K562 (cell line): ENCODE results near the gene SERINC5. TPM values are rescaled to one million over a fixed set of nuclear protein-coding genes. Genes with fewer than 3 reads are reported as not detected.

Experiments used
- ATAC-seq: fragments of 200-7000 bp; cut with Tn5 transposase; 3 replicates; pipeline ENCODE4 v1.9.1; 2020; ENCODE audit warnings: moderate library complexity
- BruUV-seq: library from RNA; stranded (reverse); fragments of 400-500 nt; replicated peaks from 2 replicates; lab custom pipeline; 2021; lab: Mats Ljungman, UMichigan
- CTCF ChIA-PET: fragments of 300-600 bp; formaldehyde crosslinking; extraction: SDS; loops from one replicate; lab custom pipeline; 2021; ENCODE audit warnings: low intra/inter-chr PET ratio; lab: Yijun Ruan, JAX
- POLR2A ChIA-PET: fragments of 300-600, 350-650 bp; sonication (Branson Sonifier 250); formaldehyde crosslinking; extraction: SDS; loops from one replicate; lab custom pipeline; 2021; ENCODE audit warnings: antibody characterized with exemption, inconsistent platforms; lab: Yijun Ruan, JAX
- DNase-seq, 4 experiments: peaks; one replicate each; pipeline versions ENCODE4 v3.0.0 to v3.0.0-alpha.2; 2011 to 2018; ENCODE audit warnings: low spot score in 3 of 4, mixed read lengths in 3 of 4; ENCODE audit errors: extremely low read depth in 1 of 4
- FAIRE-seq: peaks from 2 replicates; lab custom pipeline; 2011; peaks lifted over from hg19 to GRCh38; lab: Jason Lieb, UNC
- H2AFZ ChIP-seq: 2 replicates; pipeline ENCODE4 v1.6.0; 2011; ENCODE audit warnings: low read depth, low read length, control low read depth, inconsistent platforms
- H3K27ac ChIP-seq: fragments of 200-600 bp; 3 replicates; pipeline ENCODE4 v1.8.0; 2011; ENCODE audit warnings: low read depth, mild to moderate bottlenecking, control low read depth, inconsistent platforms, low read length, moderate library complexity, mixed read lengths; ENCODE audit errors: extremely low read depth
- H3K27me3 ChIP-seq, 2 experiments: fragments of 300-600 bp in 1 of 2; 2 replicates in 1 of 2; 3 replicates in 1 of 2; pipeline versions ENCODE4 v1.6.0 to v1.8.0; 2011; ENCODE audit warnings: inconsistent platforms in 2 of 2, low read length in 2 of 2, mild to moderate bottlenecking in 1 of 2, mixed read lengths in 1 of 2, moderate library complexity in 1 of 2; ENCODE audit not compliant: control insufficient read depth in 2 of 2, insufficient read depth in 2 of 2
- H3K36me3 ChIP-seq: fragments of 300-600 bp; 3 replicates; pipeline ENCODE4 v1.8.0; 2011; ENCODE audit warnings: mild to moderate bottlenecking, low read length, inconsistent platforms; ENCODE audit not compliant: control insufficient read depth, insufficient read depth
- H3K4me1 ChIP-seq, 2 experiments: fragments of 200-600 bp in 1 of 2; replicated peaks in 1 of 2; 2 replicates in 1 of 2; 3 replicates in 1 of 2; pipeline versions ENCODE4 v1.5.1 to v1.8.0; 2011; ENCODE audit warnings: inconsistent platforms in 2 of 2, low read length in 2 of 2, mild to moderate bottlenecking in 1 of 2, mixed read lengths in 1 of 2, moderate library complexity in 1 of 2; ENCODE audit not compliant: control insufficient read depth in 2 of 2, insufficient read depth in 2 of 2
- H3K4me2 ChIP-seq: 2 replicates; pipeline ENCODE4 v1.6.1; 2011; ENCODE audit warnings: low read length, control low read depth, inconsistent platforms, mixed read lengths; ENCODE audit not compliant: insufficient read depth
- H3K4me3 ChIP-seq: fragments of 200-600 bp; sonication (generic), shearing (Covaris generic); 2 replicates; pipeline ENCODE4 v1.5.1; 2016; ENCODE audit warnings: control low read depth, inconsistent platforms
- H3K79me2 ChIP-seq: fragments of 200-600 bp; 3 replicates; pipeline ENCODE4 v1.8.0; 2011; ENCODE audit warnings: low read length, inconsistent platforms; ENCODE audit not compliant: control insufficient read depth, insufficient read depth
- H3K9ac ChIP-seq, 2 experiments: 2 replicates each; pipeline versions ENCODE4 v1.6.0 to v1.6.1; 2011; ENCODE audit warnings: low read depth in 2 of 2, low read length in 2 of 2, control low read depth in 1 of 2, inconsistent platforms in 1 of 2, mild to moderate bottlenecking in 1 of 2, mixed read lengths in 1 of 2; ENCODE audit not compliant: insufficient read depth in 1 of 2
- H3K9me1 ChIP-seq: one replicate; pipeline ENCODE4 v1.6.0; 2011; ENCODE audit warnings: inconsistent platforms, mild to moderate bottlenecking, low read length, moderate library complexity; ENCODE audit not compliant: control insufficient read depth, insufficient read depth
- H3K9me3 ChIP-seq: replicated peaks from 2 replicates; pipeline ENCODE4 v1.5.1; 2011; ENCODE audit warnings: low read depth, low read length, inconsistent platforms; ENCODE audit not compliant: control insufficient read depth, insufficient read depth
- H4K20me1 ChIP-seq: replicated peaks from 2 replicates; pipeline ENCODE4 v1.6.1; 2011; ENCODE audit warnings: low read length, inconsistent platforms, mixed read lengths; ENCODE audit not compliant: control insufficient read depth, insufficient read depth
- ARID3B ChIP-seq: fragments of 250-450 bp; sonication (Bioruptor Pico); IDR thresholded peaks from 2 replicates; pipeline ENCODE4 v1.4.0; 2020; ENCODE audit warnings: borderline replicate concordance
- CBFA2T2 ChIP-seq: fragments of 450-650 bp; conservative IDR thresholded peaks from 2 replicates; pipeline ENCODE4 v1.6.1; 2017; ENCODE audit warnings: mild to moderate bottlenecking
- HDAC8 ChIP-seq: fragments of 450-650 bp; IDR thresholded peaks from 2 replicates; pipeline ENCODE4 v1.6.1; 2016; ENCODE audit warnings: mild to moderate bottlenecking, missing genetic modification characterization, moderate library complexity, missing compliant biosample characterization
- MECOM ChIP-seq: fragments of 250-450 bp; sonication (Bioruptor Pico); IDR thresholded peaks from 2 replicates; pipeline ENCODE4 v1.8.0; 2022; ENCODE audit warnings: inconsistent platforms
- MXD1 ChIP-seq: fragments of 250-450 bp; sonication (Bioruptor Pico); IDR thresholded peaks from 2 replicates; pipeline ENCODE4 v1.8.0; 2021; ENCODE audit warnings: borderline replicate concordance, mild to moderate bottlenecking, moderate library complexity; ENCODE audit not compliant: poor library complexity, severe bottlenecking
- RFX1 ChIP-seq: fragments of 450-650 bp; IDR thresholded peaks from 2 replicates; pipeline ENCODE4 v1.6.1; 2016; ENCODE audit warnings: mild to moderate bottlenecking, moderate library complexity
- SPI1 ChIP-seq: IDR thresholded peaks from 2 replicates; pipeline ENCODE4 v1.6.1; 2011; ENCODE audit warnings: low read depth, low read length, control low read depth, borderline replicate concordance
- STAT5B ChIP-seq: fragments of 250-450 bp; sonication (Bioruptor Pico); IDR thresholded peaks from 2 replicates; pipeline ENCODE4 v1.8.0; 2021; ENCODE audit warnings: mild to moderate bottlenecking, inconsistent platforms
- USF2 ChIP-seq: sonication (generic); formaldehyde crosslinking; IDR thresholded peaks from 2 replicates; pipeline ENCODE4 v1.5.0; 2020; ENCODE audit warnings: missing genetic modification reagents
- ZNF134 ChIP-seq: fragments of 250-450 bp; sonication (Bioruptor Pico); conservative IDR thresholded peaks from 2 replicates; pipeline ENCODE4 v1.4.0; 2020
- ZNF512 ChIP-seq: IDR thresholded peaks from 2 replicates; pipeline ENCODE4 v1.6.1; 2016; ENCODE audit warnings: missing genetic modification characterization, missing compliant biosample characterization
- WGBS: fragments of 100-300 bp; shearing (Covaris generic); methylation state at CpG from one replicate; pipeline ENCODE4 v1.1.6; 2016; ENCODE audit warnings: low coverage, mixed read lengths; ENCODE audit not compliant: insufficient coverage; ENCODE audit errors: missing lambda C conversion rate; 5-methylcytosine and 5-hydroxymethylcytosine counted together
- in situ Hi-C: fragments of 300-500 bp; cut with MboI; formaldehyde crosslinking; loops from 4 replicates; pipeline ENCODE4 v1.15.0; 2018; ENCODE audit warnings: inconsistent platforms, mixed read lengths
- intact Hi-C: fragments of 100-400 bp; cut with micrococcal nuclease; formaldehyde crosslinking; loops from 2 replicates; pipeline ENCODE4 v1.14.2; 2022
- polyA plus RNA-seq, 8 experiments: library from polyadenylated mRNA; depleted of rRNA in 4 of 8; stranded (reverse) in 5 of 8; unstranded in 3 of 8; fragments of >200 nt; fragmentation: Nextera tagmentation in 2 of 8; fragmentation: Illumina TruSeq in 1 of 8; extraction: Ambion mirVana in 2 of 8; extraction: Trizol in 1 of 8; gene quantifications; 2 replicates each; pipeline versions ENCODE4 v1.2.1 to v1.2.3, GENCODE V29; 2011 to 2014; ENCODE audit warnings: inconsistent platforms in 1 of 8, missing spikeins in 1 of 8
- total RNA-seq, 7 experiments: library from RNA; depleted of rRNA in 6 of 7; stranded (reverse); fragments of >200 nt in 6 of 7; fragmentation: Illumina TruSeq in 2 of 7; extraction: Trizol in 2 of 7; gene quantifications; 2 replicates each; pipeline versions ENCODE4 v1.2.1 to v1.2.3, GENCODE V29; 2011 to 2021; ENCODE audit warnings: low replicate concordance in 1 of 7

The SERINC5 gene
- total and polyA plus RNA-seq, 9 of the 15 experiments (the other 6 are each of a cell fraction or from before 2014, with no cell fraction given): 1.4 to 7.9 (median 3.7) TPM

GRCh38 chr5:80068246-80068636 lies 187.6 kb downstream of the SERINC5 start:
- intact Hi-C loops: no loop called here
- H3K27me3 ChIP-seq: peaks cover 15 to 46% of the 10 kb centered on the region in 2 experiments
- in situ Hi-C loops: no loop called here
- 0% methylated on average over 5 of the region's 5 CpGs for WGBS
- H3K36me3 ChIP-seq: no peaks in the 10 kb centered on the region
- no peak overlapping the region for H3K4me3 ChIP-seq
- BruUV-seq: no TSS peak
- no peaks in the 10 kb centered on the region for H4K20me1 ChIP-seq
- TF ChIP-seq STAT5B (CRISPR knock-in tag) (no peak), ARID3B (CRISPR knock-in tag) (no peak), ZNF512 (tag) (no peak), USF2 (CRISPR knock-in tag) (no peak), HDAC8 (tag) (no peak), MECOM (CRISPR knock-in tag) (no peak), ZNF134 (no peak), SPI1 (no peak), CBFA2T2 (no peak), RFX1 (no peak), MXD1 (CRISPR knock-in tag) (no peak)
- TF ChIP-seq, all 486 proteins: peak for 0
- ChIA-PET CTCF (no interaction called here), POLR2A (no interaction called here)
- no peak for DNase-seq
- H3K4me2 ChIP-seq: no peak overlapping the region
- no peak overlapping the region for H3K27ac ChIP-seq
- ATAC-seq: no peak
- no peaks in the 10 kb centered on the region for H3K4me1 ChIP-seq
- H3K79me2 ChIP-seq: no peaks in the 10 kb centered on the region
- H2AFZ ChIP-seq: no peak overlapping the region
- H3K9me1 ChIP-seq: no peaks in the 10 kb centered on the region
- no peaks in the 10 kb centered on the region for H3K9me3 ChIP-seq
- H3K9ac ChIP-seq: peak overlapping the region in 1 of 2 experiments; percentile 21; a peak in 1 of 4 replicates
- FAIRE-seq: no peak
